C4-2B (cell line): ENCODE measurements around the gene RABL3.

ENCODE experiments used
- ZFX ChIP-seq: fragments of 450-650 bp; IDR thresholded peaks from 2 replicates; pipeline ENCODE4 v1.6.1; 2017
- TF ChIP-seq, protein P1 (sequence below): fragments of 450-650 bp; conservative IDR thresholded peaks from 2 replicates; pipeline ENCODE4 v1.5.1; 2017; ENCODE audit warnings: mild to moderate bottlenecking

DNA sequence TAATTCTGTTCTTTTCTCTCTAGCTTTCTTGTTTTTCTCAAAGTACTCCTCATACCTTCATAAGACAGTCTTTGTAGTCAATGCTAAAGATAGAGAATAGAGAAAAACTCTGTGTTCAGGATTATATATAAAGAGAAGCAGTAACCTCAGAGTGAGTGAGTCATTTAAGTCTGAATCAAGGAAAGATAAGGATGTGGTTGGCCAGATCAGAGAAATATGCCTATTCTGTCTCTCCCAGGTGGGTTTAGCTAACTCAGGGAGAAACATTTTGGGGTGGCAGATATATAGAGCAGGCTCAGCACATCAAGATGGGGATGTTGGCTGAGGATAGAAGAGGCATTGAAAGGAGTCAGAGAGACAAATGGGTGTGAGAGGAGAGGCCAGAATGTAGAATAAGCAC is 31.6 kb upstream of the RABL3 start:
- TF ChIP-seq, protein P1, sequence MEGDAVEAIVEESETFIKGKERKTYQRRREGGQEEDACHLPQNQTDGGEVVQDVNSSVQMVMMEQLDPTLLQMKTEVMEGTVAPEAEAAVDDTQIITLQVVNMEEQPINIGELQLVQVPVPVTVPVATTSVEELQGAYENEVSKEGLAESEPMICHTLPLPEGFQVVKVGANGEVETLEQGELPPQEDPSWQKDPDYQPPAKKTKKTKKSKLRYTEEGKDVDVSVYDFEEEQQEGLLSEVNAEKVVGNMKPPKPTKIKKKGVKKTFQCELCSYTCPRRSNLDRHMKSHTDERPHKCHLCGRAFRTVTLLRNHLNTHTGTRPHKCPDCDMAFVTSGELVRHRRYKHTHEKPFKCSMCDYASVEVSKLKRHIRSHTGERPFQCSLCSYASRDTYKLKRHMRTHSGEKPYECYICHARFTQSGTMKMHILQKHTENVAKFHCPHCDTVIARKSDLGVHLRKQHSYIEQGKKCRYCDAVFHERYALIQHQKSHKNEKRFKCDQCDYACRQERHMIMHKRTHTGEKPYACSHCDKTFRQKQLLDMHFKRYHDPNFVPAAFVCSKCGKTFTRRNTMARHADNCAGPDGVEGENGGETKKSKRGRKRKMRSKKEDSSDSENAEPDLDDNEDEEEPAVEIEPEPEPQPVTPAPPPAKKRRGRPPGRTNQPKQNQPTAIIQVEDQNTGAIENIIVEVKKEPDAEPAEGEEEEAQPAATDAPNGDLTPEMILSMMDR, result no peak
- TF ChIP-seq ZFX, result no peak
